Breast epithelium (tissue), 4 donors: ENCODE measurements around the gene TMCC2. TPM values are rescaled to one million over a fixed set of nuclear protein-coding genes. Genes with fewer than 3 reads are reported as not detected.
A peak's percentile ranks its signal among the peaks of the same experiment; 100 is the strongest.

ENCODE experiments used
- DNase-seq, 2 donors: peaks; one replicate each; pipeline ENCODE4 v3.0.0-alpha.2; 2019; ENCODE audit warnings: low spot score in 2 of 2
- H3K27ac ChIP-seq, 2 donors: fragments of 200-600 bp; sonication (generic) in 1 of 2; one replicate each; pipeline ENCODE4 v1.5.1; 2016 to 2019; ENCODE audit warnings: mild to moderate bottlenecking in 1 of 2
- H3K27me3 ChIP-seq, 2 donors: fragments of 200-600 bp; sonication (generic) in 1 of 2; one replicate each; pipeline versions ENCODE4 v1.5.1 to v1.6.0; 2017 to 2019; ENCODE audit warnings: control low read depth in 1 of 2, mild to moderate bottlenecking in 1 of 2
- H3K36me3 ChIP-seq: fragments of 200-600 bp; one replicate; pipeline ENCODE4 v1.5.1; 2019
- H3K4me1 ChIP-seq, 2 donors: fragments of 200-600 bp; sonication (generic); one replicate each; pipeline ENCODE4 v1.5.1; 2016 to 2019; ENCODE audit warnings: control low read depth in 1 of 2
- H3K4me3 ChIP-seq, 3 donors: fragments of 200-600 bp; sonication (generic); 1 replicate in 2 of 3; 2 replicates in 1 of 3; pipeline ENCODE4 v1.5.1; 2016 to 2019; ENCODE audit warnings: mild to moderate bottlenecking in 3 of 3, moderate library complexity in 2 of 3
- H3K9me3 ChIP-seq, 2 donors: fragments of 200-600 bp; sonication (generic) in 1 of 2; one replicate each; pipeline ENCODE4 v1.5.1; 2016 to 2019; ENCODE audit warnings: control low read depth in 1 of 2
- CTCF ChIP-seq, 3 donors: fragments of 450-650 bp; IDR thresholded peaks; one replicate each; pipeline ENCODE4 v1.5.1; 2016 to 2017; ENCODE audit warnings: antibody characterized with exemption in 3 of 3, mild to moderate bottlenecking in 3 of 3, moderate library complexity in 3 of 3
- POLR2A ChIP-seq: fragments of 450-650 bp; IDR thresholded peaks from one replicate; pipeline ENCODE4 v1.6.1; 2016; ENCODE audit warnings: antibody characterized with exemption, mild to moderate bottlenecking, moderate library complexity
- POLR2AphosphoS5 ChIP-seq, 3 donors: sonication (generic); formaldehyde crosslinking; IDR thresholded peaks; one replicate each; pipeline ENCODE4 v1.6.1; 2017; ENCODE audit warnings: antibody characterized with exemption in 3 of 3
- intact Hi-C: fragments of 100-400 bp; cut with DNase I; formaldehyde crosslinking; loops from one replicate; pipeline ENCODE4 v1.15.1; 2023; ENCODE audit warnings: low total_unique reads
- total RNA-seq, 3 donors: library from RNA; depleted of rRNA; stranded (reverse); fragments of >200 nt; gene quantifications; one replicate each; pipeline ENCODE4 v1.1.0, GENCODE V29; 2016

TMCC2 gene
- total RNA-seq, 3 donors from 2014 or later, result 1.1 to 2.2 (median 2.0) TPM

GRCh38 chr1:205224736-205225135 is 3.0 kb upstream of the TMCC2 start:
- DNase-seq, result no peak
- Histone ChIP-seq H3K36me3 (no peaks in the 10 kb centered on the region), H3K9me3 (no peaks in the 10 kb centered on the region), H3K4me1 (peaks cover 0 to 6% of the 10 kb centered on the region in 2 donors), H3K4me3 (no peak overlapping the region), H3K27me3 (no peaks in the 10 kb centered on the region), H3K27ac (no peak overlapping the region)
- intact Hi-C loops, result no loop called here
- TF ChIP-seq POLR2A, result no peak
- no peak for TF ChIP-seq POLR2AphosphoS5 (IDR thresholded peaks at IDR 0.05)
- TF ChIP-seq CTCF (IDR thresholded peaks at IDR 0.05), result no peak

- H3K4me1 ChIP-seq, result peaks cover 0 to 6% of the 10 kb centered on the region in 2 donors
- no peaks in the 10 kb centered on the region for H3K9me3 ChIP-seq
- intact Hi-C loops, result no loop called here
- H3K27me3 ChIP-seq, result no peaks in the 10 kb centered on the region
- no peak overlapping the region for H3K4me3 ChIP-seq
- H3K27ac ChIP-seq, result no peak overlapping the region
- no peak for TF ChIP-seq POLR2AphosphoS5 (IDR thresholded peaks at IDR 0.05)
- TF ChIP-seq POLR2A, result no peak
- no peak for TF ChIP-seq CTCF (IDR thresholded peaks at IDR 0.05)
- peak in 1 of 2 donors; percentile 28 for DNase-seq
- H3K36me3 ChIP-seq, result no peaks in the 10 kb centered on the region
Observed at GRCh38 chr1:205225901-205226765, 1.6 kb upstream of the TMCC2 start.

GRCh38 chr1:205226868-205227583 is 720 bp upstream of the TMCC2 start:
- Histone ChIP-seq H3K27me3 (no peaks in the 10 kb centered on the region), H3K27ac (no peak overlapping the region), H3K9me3 (no peaks in the 10 kb centered on the region), H3K4me3 (peak overlapping the region; percentile 57 to 80 (median 70)), H3K36me3 (no peaks in the 10 kb centered on the region), H3K4me1 (peaks cover 0 to 6% of the 10 kb centered on the region in 2 donors)
- TF ChIP-seq CTCF (IDR thresholded peaks at IDR 0.05) (no peak), POLR2A (no peak), POLR2AphosphoS5 (IDR thresholded peaks at IDR 0.05) (no peak)
- intact Hi-C loops, result no loop called here
- no peak for DNase-seq

GRCh38 chr1:205228093-205228521 is 361 bp downstream of the TMCC2 start:
- intact Hi-C loops, result no loop called here
- no peak for DNase-seq
- Histone ChIP-seq H3K27ac (peak overlapping the region in 1 of 2 donors; percentile 8), H3K36me3 (no peaks in the 10 kb centered on the region), H3K27me3 (no peaks in the 10 kb centered on the region), H3K4me3 (peak overlapping the region; percentile 57 to 80 (median 70)), H3K9me3 (no peaks in the 10 kb centered on the region), H3K4me1 (peaks cover 0 to 6% of the 10 kb centered on the region in 2 donors)
- TF ChIP-seq POLR2AphosphoS5 (IDR thresholded peaks at IDR 0.05), result no peak
- TF ChIP-seq CTCF (IDR thresholded peaks at IDR 0.05), result no peak
- no peak for TF ChIP-seq POLR2A
